AG09319 (cell line): Measurements from ENCODE around the gene TBC1D9.

Source experiments
- DNase-seq: peaks from one replicate; pipeline ENCODE4 v3.0.0-alpha.2; 2010; ENCODE audit warnings: low read depth; ENCODE audit errors: extremely low read depth
- CTCF ChIP-seq: IDR thresholded peaks from 2 replicates; pipeline ENCODE4 v1.5.1; 2011; ENCODE audit warnings: low read depth, mild to moderate bottlenecking, inconsistent platforms, low read length, moderate library complexity

The TBC1D9 gene

GRCh38 chr4:140690093-140690492 is 66.1 kb downstream of the TBC1D9 start:
- TF ChIP-seq CTCF, result no peak
- no peak for DNase-seq

- no peak for DNase-seq
- TF ChIP-seq CTCF, result no peak
Measured at GRCh38 chr4:140689623-140690022, 66.6 kb downstream of the TBC1D9 start.

- no peak for DNase-seq
Measured at GRCh38 chr4:140688711-140689598, 67.2 kb downstream of the TBC1D9 start.

GRCh38 chr4:140686796-140687195 is 69.4 kb downstream of the TBC1D9 start:
- no peak for DNase-seq
- no peak for TF ChIP-seq CTCF

More at GRCh38 chr4:140688711-140689598, 67.2 kb downstream of the TBC1D9 start:
- no peak for TF ChIP-seq CTCF

GRCh38 chr4:140684314-140684713 is 71.9 kb downstream of the TBC1D9 start:
- no peak for DNase-seq
- no peak for TF ChIP-seq CTCF

- TF ChIP-seq CTCF, result no peak
- DNase-seq, result no peak
Measured at GRCh38 chr4:140681201-140681600, 75.0 kb downstream of the TBC1D9 start.

- no peak for TF ChIP-seq CTCF
- no peak for DNase-seq
Measured at GRCh38 chr4:140680686-140681085, 75.5 kb downstream of the TBC1D9 start.
